TTC549 (cell line): ENCODE results near the gene TPSAB1.

Experiments used
- FAIRE-seq: peaks from 2 replicates; lab custom pipeline; 2012; peaks lifted over from hg19 to GRCh38; lab: Jason Lieb, UNC

TPSAB1 gene

DNA sequence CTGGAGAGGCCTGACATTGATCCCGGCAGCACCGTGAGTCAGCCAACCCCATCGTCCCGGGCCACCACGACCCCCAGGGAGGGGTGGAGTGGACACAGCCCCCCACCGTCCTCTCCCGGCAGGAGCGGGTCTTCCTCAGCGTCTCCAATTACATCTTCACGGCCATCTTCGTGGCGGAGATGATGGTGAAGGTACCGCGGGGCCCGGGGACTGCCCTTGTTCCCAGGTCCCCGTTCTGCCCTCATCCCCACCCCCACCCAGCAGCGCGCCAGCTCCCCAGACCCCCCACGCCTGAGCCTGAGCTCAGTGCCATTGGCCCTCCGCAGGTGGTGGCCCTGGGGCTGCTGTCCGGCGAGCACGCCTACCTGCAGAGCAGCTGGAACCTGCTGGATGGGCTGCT is 30.0 kb upstream of the TPSAB1 start:
- FAIRE-seq, result no peak

DNA sequence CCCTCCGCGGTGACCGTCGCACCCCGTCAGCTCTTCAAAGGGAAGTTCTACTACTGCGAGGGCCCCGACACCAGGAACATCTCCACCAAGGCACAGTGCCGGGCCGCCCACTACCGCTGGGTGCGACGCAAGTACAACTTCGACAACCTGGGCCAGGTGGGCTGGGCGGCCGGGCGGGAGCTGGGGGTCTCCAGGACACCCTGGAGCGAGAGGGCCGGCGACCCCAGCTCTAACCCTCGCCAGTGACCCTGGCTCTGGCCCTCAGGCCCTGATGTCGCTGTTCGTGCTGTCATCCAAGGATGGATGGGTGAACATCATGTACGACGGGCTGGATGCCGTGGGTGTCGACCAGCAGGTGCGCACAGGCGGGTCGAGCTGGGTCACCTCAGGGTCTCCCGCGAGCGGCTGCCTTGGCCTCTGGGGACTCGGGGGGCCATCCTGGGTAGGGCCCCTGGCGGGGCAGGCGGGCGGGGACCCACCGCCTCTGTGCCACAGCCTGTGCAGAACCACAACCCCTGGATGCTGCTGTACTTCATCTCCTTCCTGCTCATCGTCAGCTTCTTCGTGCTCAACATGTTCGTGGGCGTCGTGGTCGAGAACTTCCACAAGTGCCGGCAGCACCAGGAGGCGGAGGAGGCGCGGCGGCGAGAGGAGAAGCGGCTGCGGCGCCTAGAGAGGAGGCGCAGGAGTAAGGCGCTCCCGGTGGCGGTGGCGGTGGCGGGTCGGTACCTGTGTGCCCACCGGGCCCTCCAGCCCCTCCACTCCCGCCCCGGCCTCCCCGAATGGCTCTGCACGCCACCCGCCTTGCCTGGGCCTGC is 28.8 kb upstream of the TPSAB1 start:
- FAIRE-seq, result no peak

DNA sequence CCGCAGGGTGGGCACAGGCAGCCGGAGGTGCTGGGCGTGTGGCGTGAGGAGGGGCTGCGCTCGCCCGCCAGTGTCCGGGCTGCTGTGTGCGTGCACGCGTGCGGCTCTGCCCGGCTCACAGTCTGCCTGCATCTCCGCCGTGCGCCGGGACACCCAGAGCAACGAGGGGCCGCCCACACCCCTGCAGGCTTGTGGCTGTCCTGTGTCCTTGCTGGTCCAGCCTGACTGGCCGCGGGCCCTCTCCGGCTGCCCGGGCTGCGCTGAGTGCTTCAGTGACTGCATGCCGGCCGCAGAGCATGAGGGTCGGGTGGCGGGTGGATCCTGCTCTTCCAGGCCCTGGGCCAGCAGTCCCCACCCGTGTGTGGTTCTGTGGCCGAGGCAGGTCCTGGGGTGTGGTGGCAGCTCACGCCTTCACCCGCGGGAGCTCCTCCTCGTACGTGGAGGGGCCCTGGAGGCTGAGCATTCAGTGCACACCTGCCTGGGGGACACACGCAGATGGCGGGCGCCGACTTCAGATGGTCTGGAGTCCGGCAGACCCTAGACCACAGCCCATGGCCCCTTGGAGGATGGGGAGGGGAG is 27.8 kb upstream of the TPSAB1 start:
- no peak for FAIRE-seq

DNA sequence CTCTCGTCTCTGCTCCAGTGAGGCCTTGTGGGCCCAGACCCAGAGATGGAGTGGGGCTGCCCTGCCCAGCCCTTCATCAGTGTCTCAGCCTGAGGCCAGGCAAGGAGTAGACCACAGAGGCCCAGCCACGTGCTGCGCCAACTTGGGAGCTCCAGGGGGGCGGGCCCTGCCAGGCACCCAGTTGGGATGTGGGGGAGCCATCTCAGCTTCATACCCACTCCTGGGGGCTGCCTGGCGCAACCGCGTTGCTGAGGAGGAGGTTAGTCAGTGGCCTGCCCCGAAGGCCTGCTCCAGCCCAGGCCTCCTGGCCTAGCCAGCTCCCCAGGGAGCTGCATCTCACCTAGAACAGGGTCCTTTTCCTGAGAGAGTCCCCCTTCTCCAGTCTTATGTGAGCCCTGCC is 27.3 kb upstream of the TPSAB1 start:
- FAIRE-seq, result no peak

DNA sequence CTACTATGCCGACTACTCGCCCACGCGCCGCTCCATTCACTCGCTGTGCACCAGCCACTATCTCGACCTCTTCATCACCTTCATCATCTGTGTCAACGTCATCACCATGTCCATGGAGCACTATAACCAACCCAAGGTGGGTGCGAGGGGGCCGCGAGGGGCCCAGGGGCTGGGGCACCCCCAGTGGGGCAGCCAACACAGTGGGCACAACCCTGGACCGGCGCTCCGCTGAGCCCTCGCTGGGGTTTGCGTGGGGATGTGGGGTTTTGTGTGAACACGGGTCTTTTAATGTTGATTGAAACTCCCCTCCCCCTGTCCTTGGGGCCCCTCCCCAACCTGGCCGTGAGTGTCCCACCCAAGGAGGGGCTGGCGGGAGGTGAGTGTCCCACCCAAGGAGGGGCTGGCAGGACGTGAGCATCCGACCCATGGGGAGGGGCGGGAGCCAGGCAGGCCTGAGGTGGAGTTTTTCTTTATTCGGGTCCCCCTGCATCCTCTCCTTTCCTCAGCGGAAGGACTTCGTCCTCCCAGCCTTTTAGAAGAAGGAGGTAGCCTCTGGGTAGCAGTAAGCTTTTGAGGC is 26.6 kb upstream of the TPSAB1 start:
- FAIRE-seq, result no peak

DNA sequence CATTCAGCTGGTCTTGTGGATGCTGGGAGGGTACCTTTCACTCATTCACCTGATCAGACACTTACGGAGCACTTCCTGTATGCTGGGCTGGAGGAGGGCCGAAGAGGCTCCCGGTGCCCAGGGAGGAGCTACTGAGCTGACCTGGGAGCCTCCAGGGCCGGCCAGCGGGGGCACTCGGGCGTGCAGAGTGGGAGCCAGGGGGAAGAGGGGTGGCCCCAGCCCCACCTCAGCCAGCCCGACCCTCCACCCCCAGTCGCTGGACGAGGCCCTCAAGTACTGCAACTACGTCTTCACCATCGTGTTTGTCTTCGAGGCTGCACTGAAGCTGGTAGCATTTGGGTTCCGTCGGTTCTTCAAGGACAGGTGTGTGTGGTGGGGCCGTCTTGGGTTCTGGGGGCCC is 25.8 kb upstream of the TPSAB1 start:
- no peak for FAIRE-seq

DNA sequence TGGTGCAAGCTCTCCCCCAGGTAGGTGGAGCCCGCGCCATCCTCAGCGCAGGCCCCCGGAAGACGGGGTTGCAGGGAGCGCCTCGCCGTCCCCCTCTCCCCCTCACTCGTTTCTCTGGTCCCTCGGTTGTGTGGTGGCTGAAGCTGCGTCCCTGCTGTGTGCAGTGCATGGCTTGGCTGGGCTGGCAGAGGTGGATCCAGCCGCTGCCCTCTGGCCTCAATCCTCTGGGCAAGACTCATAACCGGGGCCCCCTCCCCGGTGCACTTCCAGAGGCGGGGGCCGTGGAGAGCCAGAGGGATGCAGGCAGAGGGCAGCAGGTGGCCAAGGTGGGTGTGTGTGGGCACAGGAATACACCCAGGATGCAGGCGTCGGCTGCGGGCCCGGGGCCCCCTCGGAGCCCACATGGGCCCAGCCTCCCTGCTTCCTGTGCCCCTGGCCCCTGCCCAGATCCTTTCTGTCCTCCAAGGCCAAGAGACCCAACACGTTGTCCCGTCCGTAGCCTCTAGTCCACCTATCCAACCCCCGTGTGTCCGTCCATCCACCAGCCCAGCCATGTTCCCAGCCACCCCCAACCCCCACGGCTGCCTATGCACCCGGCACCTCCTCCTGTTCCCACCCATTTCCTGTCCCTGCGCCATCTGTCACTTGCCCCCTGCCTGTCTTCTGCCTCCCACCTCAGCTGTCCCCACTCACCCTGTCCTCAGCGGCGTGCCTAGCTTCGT is 24.8 kb upstream of the TPSAB1 start:
- no peak for FAIRE-seq

DNA sequence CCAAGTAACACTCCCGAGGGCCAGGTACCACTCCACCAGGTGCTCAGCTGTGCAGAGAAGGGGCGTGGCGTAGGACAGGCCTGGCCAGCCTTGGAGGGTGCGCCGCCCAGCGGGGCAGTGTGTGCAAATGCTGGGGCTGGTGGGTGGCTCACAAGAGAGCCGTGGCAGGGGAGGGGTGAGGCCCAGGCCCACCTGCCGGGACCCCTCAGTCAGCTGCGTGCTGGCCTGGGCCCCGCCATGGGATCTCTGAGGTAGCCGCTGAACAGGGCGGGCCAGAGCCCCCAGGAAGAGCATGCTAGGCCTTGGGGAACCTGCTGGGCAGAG is 24.2 kb upstream of the TPSAB1 start:
- no peak for FAIRE-seq

DNA sequence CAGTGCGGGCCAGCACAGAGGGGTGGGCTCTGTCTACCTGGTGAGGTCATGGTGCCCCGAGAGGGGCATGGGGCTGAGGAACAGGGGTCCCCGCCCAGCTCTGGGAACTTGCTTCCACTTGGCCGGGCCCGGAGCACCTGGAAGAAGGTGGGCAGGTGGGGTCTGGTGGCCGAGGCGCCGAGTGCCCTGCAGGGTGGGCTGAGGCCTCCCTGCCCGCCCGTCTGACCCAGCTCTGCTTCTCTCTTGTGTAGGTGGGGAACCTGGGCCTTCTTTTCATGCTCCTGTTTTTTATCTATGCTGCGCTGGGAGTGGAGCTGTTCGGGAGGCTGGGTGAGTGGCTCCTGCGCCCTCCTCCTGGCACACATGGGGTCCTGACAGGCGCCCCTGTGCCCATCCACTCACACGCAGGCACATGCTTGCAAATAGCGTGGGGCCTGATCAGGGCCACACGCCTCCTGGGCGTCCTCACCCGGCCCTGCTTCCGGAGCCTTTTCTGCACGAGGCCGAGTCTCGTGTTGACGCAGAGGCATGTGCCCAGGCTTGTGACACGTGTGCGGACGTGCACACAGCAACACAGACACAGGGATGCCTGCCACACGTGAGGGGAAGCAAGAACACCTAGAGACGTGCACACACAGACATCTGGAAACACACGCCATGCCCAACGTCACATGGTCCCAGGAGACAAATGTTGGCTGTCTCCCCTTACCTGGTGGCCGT is 23.7 kb upstream of the TPSAB1 start:
- FAIRE-seq, result no peak

DNA sequence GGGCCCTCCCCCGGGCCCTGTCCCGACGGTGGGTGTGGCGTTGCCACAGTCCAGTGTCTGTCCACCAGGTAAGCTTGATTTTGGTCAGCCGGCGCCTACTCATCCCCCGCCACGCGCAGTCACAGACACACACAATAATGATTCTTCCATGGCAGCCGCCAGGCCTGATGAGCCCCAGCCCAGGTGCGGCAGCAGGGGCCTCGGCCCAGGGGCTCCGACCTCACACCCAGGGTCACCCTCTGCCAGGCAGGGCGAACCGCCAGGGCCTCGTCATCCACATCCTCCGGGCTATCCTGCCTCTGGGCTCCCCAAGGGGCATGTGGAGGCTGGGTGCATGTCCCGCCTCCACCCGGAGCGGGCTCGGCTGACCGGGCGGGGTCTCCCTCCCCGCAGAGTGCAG is 23.0 kb upstream of the TPSAB1 start:
- no peak for FAIRE-seq

DNA sequence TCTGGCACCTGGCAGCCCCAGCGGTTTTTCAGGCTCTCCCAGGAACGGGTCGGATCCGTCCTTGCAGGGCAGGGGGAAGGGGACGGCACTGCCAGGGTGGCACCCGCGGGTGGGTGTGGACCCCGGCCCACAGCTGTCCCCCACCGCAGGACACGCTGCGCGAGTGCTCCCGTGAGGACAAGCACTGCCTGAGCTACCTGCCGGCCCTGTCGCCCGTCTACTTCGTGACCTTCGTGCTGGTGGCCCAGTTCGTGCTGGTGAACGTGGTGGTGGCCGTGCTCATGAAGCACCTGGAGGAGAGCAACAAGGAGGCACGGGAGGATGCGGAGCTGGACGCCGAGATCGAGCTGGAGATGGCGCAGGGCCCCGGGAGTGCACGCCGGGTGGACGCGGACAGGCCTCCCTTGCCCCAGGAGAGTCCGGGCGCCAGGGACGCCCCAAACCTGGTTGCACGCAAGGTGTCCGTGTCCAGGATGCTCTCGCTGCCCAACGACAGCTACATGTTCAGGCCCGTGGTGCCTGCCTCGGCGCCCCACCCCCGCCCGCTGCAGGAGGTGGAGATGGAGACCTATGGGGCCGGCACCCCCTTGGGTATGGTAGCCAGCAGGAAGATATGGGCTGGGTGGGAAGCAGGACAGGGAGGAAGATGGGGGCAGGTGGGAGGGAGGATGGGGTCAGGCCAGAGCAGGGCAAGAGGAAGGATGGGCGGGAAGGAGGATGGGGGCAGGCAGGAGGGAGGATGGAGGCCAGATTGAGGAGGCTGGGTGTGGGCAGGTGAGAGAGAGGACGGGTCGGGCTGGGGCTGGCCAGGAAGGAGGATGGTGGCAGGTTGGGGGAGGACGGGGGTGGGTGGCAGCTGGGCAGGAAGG is 22.2 kb upstream of the TPSAB1 start:
- no peak for FAIRE-seq

DNA sequence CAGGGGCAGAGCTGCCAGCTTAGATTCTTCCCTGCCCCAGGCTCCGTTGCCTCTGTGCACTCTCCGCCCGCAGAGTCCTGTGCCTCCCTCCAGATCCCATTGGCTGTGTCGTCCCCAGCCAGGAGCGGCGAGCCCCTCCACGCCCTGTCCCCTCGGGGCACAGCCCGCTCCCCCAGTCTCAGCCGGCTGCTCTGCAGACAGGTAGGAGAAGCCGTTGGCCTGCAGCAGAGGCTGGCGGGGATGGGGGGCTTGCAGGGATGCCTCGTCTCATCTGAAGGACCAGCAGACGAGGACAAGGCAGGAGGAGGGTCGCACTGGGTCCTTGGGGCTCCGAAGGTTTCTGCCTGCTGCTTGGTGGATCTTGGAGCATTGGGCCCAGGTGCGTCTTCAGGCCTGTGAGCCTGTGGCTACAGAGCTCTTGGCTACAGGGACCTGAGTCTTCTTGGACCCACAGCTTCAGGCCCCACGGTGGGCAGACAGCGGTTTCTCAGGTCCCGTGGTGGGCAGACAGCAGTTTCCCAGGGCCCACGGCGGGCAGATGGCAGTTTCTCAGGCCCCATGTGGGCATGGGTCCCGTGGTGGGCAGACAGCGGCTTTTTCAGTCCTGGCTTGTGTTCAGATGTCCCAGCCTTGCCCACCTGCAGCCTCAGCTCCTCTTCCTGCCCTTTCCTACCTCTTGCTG is 21.4 kb upstream of the TPSAB1 start:
- FAIRE-seq, result no peak

DNA sequence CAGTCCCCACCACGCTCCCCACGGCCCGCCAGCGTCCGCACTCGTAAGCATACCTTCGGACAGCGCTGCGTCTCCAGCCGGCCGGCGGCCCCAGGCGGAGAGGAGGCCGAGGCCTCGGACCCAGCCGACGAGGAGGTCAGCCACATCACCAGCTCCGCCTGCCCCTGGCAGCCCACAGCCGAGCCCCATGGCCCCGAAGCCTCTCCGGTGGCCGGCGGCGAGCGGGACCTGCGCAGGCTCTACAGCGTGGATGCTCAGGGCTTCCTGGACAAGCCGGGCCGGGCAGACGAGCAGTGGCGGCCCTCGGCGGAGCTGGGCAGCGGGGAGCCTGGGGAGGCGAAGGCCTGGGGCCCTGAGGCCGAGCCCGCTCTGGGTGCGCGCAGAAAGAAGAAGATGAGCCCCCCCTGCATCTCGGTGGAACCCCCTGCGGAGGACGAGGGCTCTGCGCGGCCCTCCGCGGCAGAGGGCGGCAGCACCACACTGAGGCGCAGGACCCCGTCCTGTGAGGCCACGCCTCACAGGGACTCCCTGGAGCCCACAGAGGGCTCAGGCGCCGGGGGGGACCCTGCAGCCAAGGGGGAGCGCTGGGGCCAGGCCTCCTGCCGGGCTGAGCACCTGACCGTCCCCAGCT is 20.3 kb upstream of the TPSAB1 start:
- FAIRE-seq, result no peak

DNA sequence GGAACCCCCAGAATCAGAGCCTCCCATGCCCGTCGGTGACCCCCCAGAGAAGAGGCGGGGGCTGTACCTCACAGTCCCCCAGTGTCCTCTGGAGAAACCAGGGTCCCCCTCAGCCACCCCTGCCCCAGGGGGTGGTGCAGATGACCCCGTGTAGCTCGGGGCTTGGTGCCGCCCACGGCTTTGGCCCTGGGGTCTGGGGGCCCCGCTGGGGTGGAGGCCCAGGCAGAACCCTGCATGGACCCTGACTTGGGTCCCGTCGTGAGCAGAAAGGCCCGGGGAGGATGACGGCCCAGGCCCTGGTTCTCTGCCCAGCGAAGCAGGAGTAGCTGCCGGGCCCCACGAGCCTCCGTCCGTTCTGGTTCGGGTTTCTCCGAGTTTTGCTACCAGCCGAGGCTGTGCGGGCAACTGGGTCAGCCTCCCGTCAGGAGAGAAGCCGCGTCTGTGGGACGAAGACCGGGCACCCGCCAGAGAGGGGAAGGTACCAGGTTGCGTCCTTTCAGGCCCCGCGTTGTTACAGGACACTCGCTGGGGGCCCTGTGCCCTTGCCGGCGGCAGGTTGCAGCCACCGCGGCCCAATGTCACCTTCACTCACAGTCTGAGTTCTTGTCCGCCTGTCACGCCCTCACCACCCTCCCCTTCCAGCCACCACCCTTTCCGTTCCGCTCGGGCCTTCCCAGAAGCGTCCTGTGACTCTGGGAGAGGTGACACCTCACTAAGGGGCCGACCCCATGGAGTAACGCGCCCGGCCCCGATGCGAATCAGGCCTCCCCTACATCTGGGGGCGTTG is 19.5 kb upstream of the TPSAB1 start:
- FAIRE-seq, result no peak

DNA sequence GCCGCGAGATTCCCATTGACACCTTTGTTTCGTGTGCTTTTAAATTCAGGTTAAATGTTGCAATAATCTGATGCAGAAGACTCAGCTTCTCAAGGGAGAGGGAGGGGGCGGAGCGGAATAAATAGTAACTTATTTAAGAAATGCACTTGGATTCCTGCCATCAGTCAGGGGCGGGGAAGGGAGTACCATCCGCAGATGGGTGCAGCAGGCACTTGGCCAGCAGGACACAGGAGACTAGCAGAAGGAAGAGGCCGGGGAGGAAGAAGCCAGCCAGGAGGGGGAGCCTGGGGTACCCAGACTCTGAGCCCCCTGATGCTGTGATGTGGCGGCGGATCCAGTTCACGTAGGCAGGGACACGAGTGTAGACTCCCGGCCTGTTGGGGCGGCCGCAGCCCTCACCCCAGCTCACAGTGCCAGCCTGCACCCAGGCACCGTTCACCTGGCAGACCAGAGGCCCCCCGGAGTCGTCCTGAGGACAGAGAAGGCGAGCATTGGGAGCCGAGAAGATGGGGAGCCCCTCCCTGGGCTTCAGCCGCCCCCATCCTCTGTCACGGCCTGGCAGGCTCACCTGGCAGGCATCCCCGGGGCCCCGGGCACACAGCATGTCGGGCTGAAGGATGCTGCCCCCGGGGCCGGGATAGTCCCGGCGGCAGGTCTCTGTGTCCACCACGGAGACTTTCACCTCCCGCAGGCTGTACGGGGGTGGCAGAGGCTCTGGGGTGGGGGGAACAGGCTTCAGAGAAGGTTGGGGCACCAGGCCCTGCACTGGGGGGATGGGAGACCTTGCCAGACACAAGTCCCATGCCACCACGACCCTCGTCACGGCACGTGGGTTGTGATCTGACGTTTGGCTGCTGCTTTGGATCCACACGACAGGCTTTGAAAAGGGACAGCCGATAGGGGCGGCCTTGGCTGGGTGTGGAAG is 18.6 kb upstream of the TPSAB1 start:
- FAIRE-seq, result no peak

DNA sequence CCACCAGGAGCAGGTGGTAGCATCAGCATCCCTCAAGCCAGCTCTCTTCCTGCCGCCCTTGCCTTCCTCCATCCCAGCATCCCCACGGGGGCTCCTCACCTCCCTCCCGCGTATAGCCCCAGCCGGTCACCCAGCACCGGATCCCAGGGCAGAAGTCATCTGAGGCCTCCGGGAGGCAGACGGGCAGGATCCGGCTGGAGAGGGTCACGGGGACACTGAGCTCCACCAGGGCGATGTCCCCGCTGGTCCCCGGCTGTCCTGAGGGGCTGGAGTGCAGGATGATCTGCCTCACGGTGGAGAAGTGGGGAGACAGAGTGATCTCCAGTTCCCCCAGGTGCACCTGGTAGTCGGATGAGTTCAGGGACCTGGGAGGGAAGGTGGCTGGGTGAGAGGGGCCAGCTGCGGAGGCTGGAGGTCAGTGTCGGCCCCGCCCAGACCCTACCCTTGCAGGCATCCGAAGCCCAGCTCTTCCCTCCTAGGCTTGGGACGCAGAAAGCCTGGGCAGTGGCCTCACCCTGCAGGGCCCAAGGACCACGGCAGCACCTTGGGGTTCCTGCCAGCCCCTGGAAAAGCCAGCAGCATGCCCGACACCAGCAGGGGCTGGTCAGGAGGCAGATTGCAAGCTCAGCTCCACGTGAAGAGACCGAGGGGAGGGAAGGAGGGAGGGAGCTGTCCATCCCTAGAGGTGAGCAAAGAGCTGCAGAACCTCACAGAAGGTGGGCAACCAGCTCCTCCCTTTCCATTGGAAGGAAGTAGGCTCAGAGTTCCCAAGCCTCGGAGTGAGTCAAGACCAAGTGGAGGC is 17.8 kb upstream of the TPSAB1 start:
- FAIRE-seq, result no peak

DNA sequence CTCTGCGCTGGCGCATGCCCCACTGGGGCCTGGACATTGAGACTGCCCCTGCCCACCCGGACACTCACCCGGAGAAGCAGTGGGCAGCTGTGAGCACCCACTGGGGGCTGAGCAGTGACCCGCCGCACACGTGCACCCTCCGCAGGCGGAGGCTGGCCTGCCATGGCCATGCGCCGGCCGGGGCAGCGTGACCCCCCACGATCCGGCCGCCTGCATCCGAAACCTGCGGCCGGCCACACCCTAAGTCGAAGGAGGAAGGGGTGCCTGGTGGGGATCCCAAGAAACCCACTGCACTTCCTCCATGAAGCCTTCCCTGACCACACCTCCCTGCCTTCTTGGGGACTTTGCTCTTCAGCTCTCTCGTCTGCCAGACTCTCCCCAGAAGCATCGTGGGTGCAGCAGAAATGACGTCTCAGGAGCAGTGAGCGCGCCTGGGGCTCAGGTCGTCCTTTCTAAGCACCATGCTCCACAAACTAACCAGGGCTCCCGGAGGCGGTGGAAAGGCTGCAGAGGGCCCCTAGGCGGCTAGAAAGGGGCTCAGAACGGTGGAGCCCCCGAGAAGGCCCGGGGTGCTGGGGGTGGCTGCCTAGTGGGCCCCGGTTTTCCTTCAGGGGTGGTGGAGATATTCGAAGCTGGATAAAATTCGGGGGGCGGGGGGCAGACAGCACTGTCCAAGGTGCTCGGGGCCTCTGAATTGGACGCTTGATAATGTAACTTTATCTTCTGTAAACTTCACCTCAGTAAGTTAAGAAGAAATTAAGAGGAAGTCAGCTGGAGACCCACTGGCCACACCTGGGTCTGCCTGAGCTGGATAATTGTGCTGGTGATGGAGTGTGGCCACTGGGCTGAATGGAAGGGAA is 16.9 kb upstream of the TPSAB1 start:
- no peak for FAIRE-seq
